Glutamatergic neuron (in vitro differentiated cells): ENCODE results near the gene TSPAN5. TPM values are rescaled to one million over a fixed set of nuclear protein-coding genes. Genes with fewer than 3 reads are reported as not detected.

Source experiments
- DNase-seq: peaks from one replicate; pipeline ENCODE4 v3.0.0; 2022
- H3K27ac Mint-ChIP-seq: one replicate; pipeline ENCODE4 v1.8.0; 2020; ENCODE audit warnings: mild to moderate bottlenecking, mixed read lengths, inconsistent platforms; ENCODE audit not compliant: unreplicated experiment
- H3K27me3 Mint-ChIP-seq: one replicate; pipeline ENCODE4 v1.8.0; 2020; ENCODE audit warnings: mild to moderate bottlenecking, moderate library complexity, mixed read lengths, inconsistent platforms; ENCODE audit not compliant: unreplicated experiment
- H3K36me3 Mint-ChIP-seq: one replicate; pipeline ENCODE4 v1.8.0; 2020; ENCODE audit warnings: mild to moderate bottlenecking, mixed read lengths, inconsistent platforms; ENCODE audit not compliant: unreplicated experiment
- H3K4me1 Mint-ChIP-seq: one replicate; pipeline ENCODE4 v1.8.0; 2020; ENCODE audit warnings: mild to moderate bottlenecking, low read depth, mixed read lengths, inconsistent platforms; ENCODE audit not compliant: unreplicated experiment
- H3K4me3 Mint-ChIP-seq: one replicate; pipeline ENCODE4 v1.8.0; 2020; ENCODE audit warnings: mild to moderate bottlenecking, mixed read lengths, inconsistent platforms; ENCODE audit not compliant: unreplicated experiment
- H3K9me3 Mint-ChIP-seq: one replicate; pipeline ENCODE4 v1.8.0; 2020; ENCODE audit warnings: mild to moderate bottlenecking, moderate library complexity, mixed read lengths, inconsistent platforms; ENCODE audit not compliant: unreplicated experiment
- CTCF ChIP-seq: fragments of 200-600 bp; sonication (generic); IDR thresholded peaks from one replicate; pipeline ENCODE4 v1.5.0; 2021; ENCODE audit not compliant: partially characterized antibody, unreplicated experiment
- total RNA-seq: library from RNA; stranded (reverse); fragmentation: NEBNext Ultra II Directional; extraction: Animal tissue kit (Norgen Biotek cat#: 25700); gene quantifications from one replicate; pipeline ENCODE4 v1.2.1, GENCODE V29; 2021; ENCODE audit not compliant: unreplicated experiment

TSPAN5 gene
- total RNA-seq, 1 donor from 2014 or later, result 40.5 TPM

- peaks cover 5% of the 10 kb centered on the region for H3K27me3 Mint-ChIP-seq
- DNase-seq, result no peak
- H3K36me3 Mint-ChIP-seq, result no peaks in the 10 kb centered on the region
- TF ChIP-seq CTCF, result no peak
- peak overlapping the region; percentile 96 for H3K27ac Mint-ChIP-seq
- peaks cover 8% of the 10 kb centered on the region for H3K9me3 Mint-ChIP-seq
- no peak overlapping the region for H3K4me3 Mint-ChIP-seq
- peaks cover 68% of the 10 kb centered on the region for H3K4me1 Mint-ChIP-seq
Measured at GRCh38 chr4:98571161-98571786, 87.1 kb downstream of the TSPAN5 start.

DNA sequence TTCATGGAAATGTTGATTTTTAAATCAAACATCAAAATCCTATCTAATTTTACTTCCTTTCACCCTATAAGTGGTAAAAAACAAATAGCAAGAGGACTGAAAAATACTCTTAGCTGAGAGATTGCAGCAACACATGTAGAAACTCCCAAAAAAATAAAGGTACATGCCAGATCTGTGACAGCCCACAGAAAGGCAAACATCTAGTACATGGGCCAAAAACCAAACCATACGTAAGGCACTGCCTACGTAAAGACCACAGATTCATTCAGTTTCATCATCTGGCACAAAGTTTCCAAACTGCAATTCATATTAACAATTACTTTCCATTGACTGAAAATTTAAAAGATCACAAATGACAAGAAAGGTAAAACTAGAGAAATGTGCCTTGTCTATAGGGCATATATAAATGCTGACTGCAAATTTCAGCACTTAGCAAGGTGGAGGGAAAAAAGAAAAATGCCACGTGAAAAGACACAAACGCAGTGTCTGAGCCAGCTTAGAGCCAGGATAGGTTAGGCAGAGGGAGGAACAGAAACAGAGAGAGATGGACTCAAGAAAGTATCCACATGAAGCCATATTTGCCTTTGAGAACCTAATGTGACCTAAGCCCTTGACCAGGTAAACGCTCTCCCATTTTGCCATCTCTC is 88.1 kb downstream of the TSPAN5 start:
- Mint-ChIP-seq H3K36me3 (no peaks in the 10 kb centered on the region), H3K4me1 (peaks cover 78% of the 10 kb centered on the region), H3K27me3 (peaks cover 6% of the 10 kb centered on the region), H3K27ac (peak overlapping the region; percentile 54), H3K9me3 (peaks cover 8% of the 10 kb centered on the region), H3K4me3 (no peak overlapping the region)
- DNase-seq, result no peak
- no peak for TF ChIP-seq CTCF

DNA sequence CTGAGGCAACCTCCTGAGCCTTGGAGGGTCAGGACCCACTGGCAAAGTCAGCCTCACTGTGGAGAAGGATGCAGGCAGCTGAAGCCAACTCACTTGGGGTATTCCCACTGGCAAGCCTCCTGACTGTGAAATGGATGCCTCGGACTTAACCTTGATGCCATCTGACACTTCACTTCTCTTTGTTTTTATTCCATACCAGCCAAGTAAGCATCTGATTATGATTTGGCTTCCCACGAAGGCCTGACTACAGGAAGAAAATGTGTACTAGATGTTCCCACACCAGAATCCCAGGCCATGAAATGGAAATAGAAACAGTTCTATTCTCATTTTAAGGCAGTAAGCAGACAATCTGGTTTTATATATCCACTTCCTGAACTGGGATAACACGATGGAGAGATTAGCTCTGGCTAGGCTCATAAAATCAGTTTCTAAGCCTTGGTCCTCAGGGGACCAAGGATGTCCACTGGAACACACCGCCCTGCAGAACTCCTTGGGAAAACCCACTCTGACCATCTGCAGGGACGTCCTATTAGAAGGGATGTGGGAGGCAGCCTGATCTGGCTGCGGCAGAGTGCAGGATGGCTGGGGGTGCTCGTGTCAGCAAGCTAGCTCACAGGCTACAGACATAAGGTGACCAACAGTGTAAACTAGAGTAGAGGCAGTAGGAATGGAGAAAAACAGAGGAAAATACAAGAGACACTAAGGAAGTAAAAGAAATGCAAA is 89.3 kb downstream of the TSPAN5 start:
- H3K4me3 Mint-ChIP-seq, result peak overlapping the region; percentile 61
- TF ChIP-seq CTCF, result no peak
- peak overlapping the region; percentile 84 for H3K27ac Mint-ChIP-seq
- no peak for DNase-seq
- peaks cover 79% of the 10 kb centered on the region for H3K4me1 Mint-ChIP-seq
- H3K36me3 Mint-ChIP-seq, result no peaks in the 10 kb centered on the region
- H3K9me3 Mint-ChIP-seq, result peaks cover 8% of the 10 kb centered on the region
- H3K27me3 Mint-ChIP-seq, result peaks cover 6% of the 10 kb centered on the region

DNA sequence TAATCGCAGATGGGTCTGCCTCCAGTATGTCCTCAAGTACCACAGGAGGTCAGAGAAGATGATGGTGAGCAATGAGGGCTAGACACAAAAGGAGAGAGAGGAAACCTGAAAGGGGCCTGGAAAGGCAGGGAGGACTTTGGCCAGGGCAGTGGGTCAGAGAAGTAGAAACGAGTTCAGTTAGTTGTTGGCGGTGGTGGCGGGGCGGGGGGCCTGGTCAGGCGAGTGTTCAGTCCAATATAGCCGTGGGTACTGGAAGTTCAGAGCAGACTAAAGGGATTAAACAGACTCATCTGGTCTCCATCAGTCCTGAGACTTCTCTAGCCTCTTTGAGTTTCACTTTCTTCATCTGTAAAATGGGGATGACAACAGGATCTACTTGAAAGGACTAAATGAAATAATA is 90.8 kb downstream of the TSPAN5 start:
- Mint-ChIP-seq H3K27me3 (peaks cover 6% of the 10 kb centered on the region), H3K4me1 (peaks cover 66% of the 10 kb centered on the region), H3K9me3 (peaks cover 3% of the 10 kb centered on the region), H3K36me3 (no peaks in the 10 kb centered on the region), H3K27ac (peak overlapping the region; percentile 55), H3K4me3 (no peak overlapping the region)
- no peak for TF ChIP-seq CTCF
- no peak for DNase-seq
